Natural killer cell treated with Interleukin-12 subunit alpha and Interleukin-12 subunit beta and Interleukin-15 and Interleukin-18, amount 100 ng/mL, for 72 hours (primary cell): ENCODE measurements around the gene HPCAL1. TPM values are rescaled to one million over a fixed set of nuclear protein-coding genes. Genes with fewer than 3 reads are reported as not detected.
"Not testable (repeated sequence)": the region's sequence is repeated elsewhere in the genome, so short reads cannot be mapped to it uniquely, and the experiment has no call there.

Source experiments
- ATAC-seq, 2 donors: fragments of 150-1000 bp; cut with Tn5 transposase in 1 of 2; sonication (Bioruptor Pico), chemical (Tn5 transposase) in 1 of 2; 2 replicates each; pipeline ENCODE4 v1.10.0; 2021
- DNase-seq: peaks from one replicate; pipeline ENCODE4 v3.0.0; 2022; ENCODE audit warnings: low spot score
- H3K27ac Mint-ChIP-seq, 2 donors: 1 replicate in 1 of 2; 2 replicates in 1 of 2; pipeline ENCODE4 v1.8.0; 2022; ENCODE audit warnings: mixed read lengths in 2 of 2, mild to moderate bottlenecking in 1 of 2, moderate library complexity in 1 of 2
- H3K27me3 Mint-ChIP-seq, 2 donors: 1 replicate in 1 of 2; 2 replicates in 1 of 2; pipeline ENCODE4 v1.8.0; 2022; ENCODE audit warnings: mixed read lengths in 2 of 2
- H3K36me3 Mint-ChIP-seq: one replicate; pipeline ENCODE4 v1.8.0; 2022; ENCODE audit warnings: mixed read lengths
- H3K4me1 Mint-ChIP-seq, 2 donors: 1 replicate in 1 of 2; 2 replicates in 1 of 2; pipeline ENCODE4 v1.8.0; 2022; ENCODE audit warnings: low read depth in 2 of 2, mixed read lengths in 2 of 2, mild to moderate bottlenecking in 1 of 2
- H3K4me3 Mint-ChIP-seq: one replicate; pipeline ENCODE4 v1.8.0; 2022; ENCODE audit warnings: mixed read lengths
- H3K9me3 Mint-ChIP-seq: 2 replicates; pipeline ENCODE4 v1.8.0; 2022; ENCODE audit warnings: mixed read lengths
- total RNA-seq, 2 donors: library from RNA; stranded (reverse); gene quantifications; one replicate each; pipeline ENCODE4 v1.2.3, GENCODE V29; 2022

Gene HPCAL1
- total RNA-seq, 2 donors from 2014 or later, result 13.8 to 19.0 TPM

DNA sequence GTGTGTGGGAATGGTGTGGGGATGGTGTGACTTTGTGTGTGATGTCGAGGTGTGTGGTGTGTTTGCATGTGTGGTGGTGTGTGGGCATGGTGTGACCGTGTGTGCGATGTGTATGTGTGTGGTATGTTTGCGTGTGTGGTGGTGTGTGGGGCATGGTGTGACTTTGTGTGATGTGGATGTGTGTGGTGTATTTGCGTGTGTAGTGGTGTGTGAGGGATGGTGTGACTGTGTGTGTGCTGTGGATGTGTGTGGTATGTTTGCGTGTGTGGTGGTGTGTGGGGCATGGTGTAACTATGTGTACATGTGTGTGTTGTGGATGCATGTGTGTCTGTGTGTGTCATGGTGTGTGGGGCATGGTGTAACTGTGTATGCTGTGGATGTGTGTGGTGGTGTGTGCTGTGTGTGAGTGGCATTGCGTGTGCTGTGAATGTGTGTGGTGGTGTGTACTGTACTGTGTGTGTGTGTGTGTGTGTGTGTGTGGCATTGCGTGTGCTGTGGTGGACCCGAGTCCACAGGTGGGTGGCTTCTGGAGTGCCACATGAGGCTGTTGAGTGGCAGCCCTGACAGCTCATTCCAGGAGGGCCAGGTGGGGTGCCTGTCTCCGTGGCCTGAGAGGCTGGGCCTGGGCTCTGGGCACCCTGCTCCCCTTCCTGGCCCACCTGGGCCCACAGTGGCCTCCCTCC lies 130.7 kb downstream of the HPCAL1 start:
- H3K4me3 Mint-ChIP-seq, result peak overlapping the region; percentile 1
- peaks cover 9 to 11% of the 10 kb centered on the region in 2 donors for H3K27me3 Mint-ChIP-seq
- H3K36me3 Mint-ChIP-seq, result no peaks in the 10 kb centered on the region
- no peak for DNase-seq
- peaks cover 6 to 10% of the 10 kb centered on the region in 2 donors for H3K4me1 Mint-ChIP-seq
- ATAC-seq, result no peak
- H3K27ac Mint-ChIP-seq, result no peak overlapping the region
- no peaks in the 10 kb centered on the region for H3K9me3 Mint-ChIP-seq

- DNase-seq (no peak), ATAC-seq (no peak)
- Mint-ChIP-seq H3K9me3 (no peaks in the 10 kb centered on the region), H3K36me3 (no peaks in the 10 kb centered on the region), H3K4me3 (no peak overlapping the region), H3K4me1 (peaks cover 6 to 10% of the 10 kb centered on the region in 2 donors), H3K27me3 (peaks cover 9 to 11% of the 10 kb centered on the region in 2 donors), H3K27ac (no peak overlapping the region)
These were observed 131.5 kb downstream of the HPCAL1 start for GRCh38 chr2:10433947-10434885.

DNA sequence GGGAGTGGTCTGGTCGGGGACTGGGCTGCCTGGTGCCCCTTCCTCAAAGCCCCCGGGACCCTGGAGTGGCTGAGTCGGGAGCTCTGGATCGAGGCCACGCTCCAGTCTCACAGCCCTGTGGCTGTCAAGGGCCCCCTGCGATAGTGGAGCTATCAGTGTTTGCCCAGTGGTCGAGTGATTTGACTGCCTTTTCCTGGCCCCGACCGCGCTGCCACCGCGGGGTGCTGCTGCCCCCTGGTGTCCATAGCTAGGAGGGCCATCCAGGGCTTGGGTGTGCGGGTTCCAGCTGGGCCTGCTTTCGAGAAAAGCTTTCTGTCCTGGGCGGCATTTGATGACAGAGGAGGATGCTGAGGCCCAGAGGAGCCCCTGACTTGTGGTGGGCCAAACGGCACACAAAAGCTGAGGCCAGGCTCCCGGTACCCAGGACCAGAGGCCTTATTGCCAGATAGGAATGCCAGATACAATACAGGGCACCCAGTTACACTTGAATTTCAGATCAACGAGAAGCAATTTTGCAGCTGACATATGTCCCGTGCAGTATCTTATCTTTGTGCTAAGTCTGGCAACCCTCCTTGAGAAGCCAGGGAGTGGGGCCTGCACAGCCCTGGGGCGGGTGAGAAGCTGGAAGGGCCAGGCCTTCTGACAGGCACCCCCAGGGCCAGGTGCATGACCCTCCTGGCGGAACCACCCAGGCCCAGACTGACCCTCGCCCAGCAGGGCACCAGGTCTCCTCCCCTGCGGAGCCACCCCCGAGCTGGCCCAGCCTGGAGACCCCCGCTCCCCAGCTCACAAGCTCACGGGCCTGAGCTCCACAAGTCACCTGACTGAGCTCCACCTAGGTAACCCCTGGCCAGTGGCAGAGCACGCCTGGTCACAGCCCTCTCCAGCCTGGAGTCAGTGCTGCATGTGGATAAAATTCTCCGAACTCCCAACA lies 132.4 kb downstream of the HPCAL1 start:
- no peak overlapping the region for H3K27ac Mint-ChIP-seq
- peaks cover 9 to 11% of the 10 kb centered on the region in 2 donors for H3K27me3 Mint-ChIP-seq
- no peaks in the 10 kb centered on the region for H3K36me3 Mint-ChIP-seq
- H3K4me1 Mint-ChIP-seq, result peaks cover 6 to 10% of the 10 kb centered on the region in 2 donors
- H3K4me3 Mint-ChIP-seq, result no peak overlapping the region
- ATAC-seq (peak; percentile 81 to 82), DNase-seq (peak; percentile 86)
- no peaks in the 10 kb centered on the region for H3K9me3 Mint-ChIP-seq

GRCh38 chr2:10435820-10436204 lies 133.1 kb downstream of the HPCAL1 start:
- no peak for DNase-seq
- Mint-ChIP-seq H3K9me3 (no peaks in the 10 kb centered on the region), H3K27me3 (peaks cover 9 to 11% of the 10 kb centered on the region in 2 donors), H3K4me1 (peaks cover 6 to 10% of the 10 kb centered on the region in 2 donors), H3K4me3 (no peak overlapping the region), H3K36me3 (no peaks in the 10 kb centered on the region), H3K27ac (no peak overlapping the region)
- no peak for ATAC-seq

GRCh38 chr2:10436583-10437110 lies 133.9 kb downstream of the HPCAL1 start:
- Mint-ChIP-seq H3K4me1 (peaks cover 6 to 10% of the 10 kb centered on the region in 2 donors), H3K4me3 (no peak overlapping the region), H3K27ac (no peak overlapping the region), H3K27me3 (peaks cover 9% of the 10 kb centered on the region in 2 donors), H3K36me3 (peaks cover 4% of the 10 kb centered on the region), H3K9me3 (no peaks in the 10 kb centered on the region)
- no peak for ATAC-seq
- no peak for DNase-seq

- H3K36me3 Mint-ChIP-seq, result peaks cover 13% of the 10 kb centered on the region
- no peaks in the 10 kb centered on the region for H3K9me3 Mint-ChIP-seq
- H3K4me3 Mint-ChIP-seq, result no peak overlapping the region
- ATAC-seq (no peak), DNase-seq (no peak)
- H3K4me1 Mint-ChIP-seq, result peaks cover 6% of the 10 kb centered on the region in 2 donors
- H3K27me3 Mint-ChIP-seq, result peaks cover 7 to 9% of the 10 kb centered on the region in 2 donors
- H3K27ac Mint-ChIP-seq, result no peak overlapping the region
These were observed 135.1 kb downstream of the HPCAL1 start for GRCh38 chr2:10437806-10438205.

DNA sequence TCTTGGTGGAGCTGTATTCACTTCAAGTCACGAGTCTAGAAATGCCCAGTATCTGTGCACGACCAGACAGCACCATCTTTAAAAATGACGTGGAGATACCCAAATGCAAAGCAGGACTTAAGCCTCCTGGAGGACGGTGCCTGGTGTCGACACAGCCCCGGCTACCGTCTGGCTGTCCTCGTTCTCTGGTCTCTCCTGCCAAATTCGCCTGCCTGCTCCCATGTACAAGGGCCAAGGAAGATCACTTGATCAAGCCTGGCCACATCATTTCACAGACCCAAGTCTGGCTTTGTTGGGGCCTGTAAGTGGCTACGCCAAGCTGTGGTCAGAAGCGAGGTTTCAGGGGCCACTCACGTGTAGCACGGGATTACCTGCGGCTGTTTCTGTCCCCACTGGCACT lies 136.0 kb downstream of the HPCAL1 start:
- ATAC-seq (no peak), DNase-seq (no peak)
- H3K9me3 Mint-ChIP-seq, result no peaks in the 10 kb centered on the region
- no peak overlapping the region for H3K27ac Mint-ChIP-seq
- peaks cover 21% of the 10 kb centered on the region for H3K36me3 Mint-ChIP-seq
- no peaks in the 10 kb centered on the region for H3K27me3 Mint-ChIP-seq
- no peak overlapping the region for H3K4me3 Mint-ChIP-seq
- H3K4me1 Mint-ChIP-seq, result peaks cover 0 to under 1% of the 10 kb centered on the region in 2 donors

- ATAC-seq (no peak), DNase-seq (no peak)
- no peak overlapping the region for H3K4me3 Mint-ChIP-seq
These were observed 136.6 kb downstream of the HPCAL1 start for GRCh38 chr2:10439185-10439879.

DNA sequence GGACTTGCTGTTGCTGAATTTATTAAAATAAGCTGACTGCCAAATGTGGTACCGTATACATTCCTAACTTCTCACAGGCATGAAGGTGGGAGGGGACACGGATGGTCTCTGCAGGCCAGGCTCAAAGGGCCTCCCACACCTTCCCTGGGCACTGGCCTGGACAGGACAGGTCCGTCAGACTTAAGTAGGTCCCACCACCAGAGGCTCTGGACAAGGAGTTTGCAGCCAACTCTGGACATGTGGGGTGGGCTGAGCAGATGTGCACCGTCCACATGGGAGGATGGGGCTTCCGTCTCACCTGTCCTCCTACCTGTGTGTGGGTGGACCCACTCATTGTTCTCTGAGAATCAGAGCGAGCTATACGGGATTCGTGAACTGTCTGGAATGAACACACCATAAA lies 137.3 kb downstream of the HPCAL1 start:
- H3K9me3 Mint-ChIP-seq, result no peaks in the 10 kb centered on the region
- no peaks in the 10 kb centered on the region for H3K27me3 Mint-ChIP-seq
- H3K4me3 Mint-ChIP-seq, result no peak overlapping the region
- peaks cover 34% of the 10 kb centered on the region for H3K36me3 Mint-ChIP-seq
- peaks cover 5 to 13% of the 10 kb centered on the region in 2 donors for H3K4me1 Mint-ChIP-seq
- ATAC-seq (no peak), DNase-seq (no peak)
- H3K27ac Mint-ChIP-seq, result no peak overlapping the region

More at GRCh38 chr2:10439185-10439879, 136.6 kb downstream of the HPCAL1 start:
- Mint-ChIP-seq H3K4me1 (peaks cover 0 to 7% of the 10 kb centered on the region in 2 donors), H3K27me3 (no peaks in the 10 kb centered on the region), H3K36me3 (peaks cover 28% of the 10 kb centered on the region), H3K9me3 (no peaks in the 10 kb centered on the region), H3K27ac (no peak overlapping the region)

- Mint-ChIP-seq H3K9me3 (no peaks in the 10 kb centered on the region), H3K4me1 (peaks cover 5 to 15% of the 10 kb centered on the region in 2 donors), H3K36me3 (peaks cover 35% of the 10 kb centered on the region), H3K27ac (no peak overlapping the region), H3K4me3 (no peak overlapping the region), H3K27me3 (no peaks in the 10 kb centered on the region)
- DNase-seq (no peak), ATAC-seq (no peak)
These were observed 138.0 kb downstream of the HPCAL1 start for GRCh38 chr2:10440736-10441135.

DNA sequence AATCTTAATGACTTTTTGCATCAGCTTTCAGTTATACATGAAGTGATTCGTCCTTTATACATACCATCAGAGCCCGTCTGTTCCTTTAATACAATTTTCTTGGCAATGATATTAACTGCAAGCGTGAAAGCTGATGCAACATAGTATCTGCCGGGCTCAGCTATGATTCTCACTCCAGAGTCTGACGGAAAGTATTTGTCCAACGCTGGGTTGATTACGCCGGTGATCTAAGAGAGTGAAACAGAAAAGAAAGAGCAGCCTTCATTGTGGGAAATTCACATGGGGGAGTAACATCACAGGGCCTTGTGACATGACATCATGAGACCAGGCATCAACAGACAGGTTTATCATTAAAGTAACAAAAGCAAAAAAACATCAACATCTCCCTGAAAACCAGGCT lies 139.2 kb downstream of the HPCAL1 start:
- H3K4me3 Mint-ChIP-seq, result no peak overlapping the region
- peaks cover 5 to 15% of the 10 kb centered on the region in 2 donors for H3K4me1 Mint-ChIP-seq
- no peaks in the 10 kb centered on the region for H3K27me3 Mint-ChIP-seq
- H3K9me3 Mint-ChIP-seq, result no peaks in the 10 kb centered on the region
- DNase-seq, result no peak
- H3K36me3 Mint-ChIP-seq, result peaks cover 35% of the 10 kb centered on the region
- H3K27ac Mint-ChIP-seq, result no peak overlapping the region
- ATAC-seq, result no peak

DNA sequence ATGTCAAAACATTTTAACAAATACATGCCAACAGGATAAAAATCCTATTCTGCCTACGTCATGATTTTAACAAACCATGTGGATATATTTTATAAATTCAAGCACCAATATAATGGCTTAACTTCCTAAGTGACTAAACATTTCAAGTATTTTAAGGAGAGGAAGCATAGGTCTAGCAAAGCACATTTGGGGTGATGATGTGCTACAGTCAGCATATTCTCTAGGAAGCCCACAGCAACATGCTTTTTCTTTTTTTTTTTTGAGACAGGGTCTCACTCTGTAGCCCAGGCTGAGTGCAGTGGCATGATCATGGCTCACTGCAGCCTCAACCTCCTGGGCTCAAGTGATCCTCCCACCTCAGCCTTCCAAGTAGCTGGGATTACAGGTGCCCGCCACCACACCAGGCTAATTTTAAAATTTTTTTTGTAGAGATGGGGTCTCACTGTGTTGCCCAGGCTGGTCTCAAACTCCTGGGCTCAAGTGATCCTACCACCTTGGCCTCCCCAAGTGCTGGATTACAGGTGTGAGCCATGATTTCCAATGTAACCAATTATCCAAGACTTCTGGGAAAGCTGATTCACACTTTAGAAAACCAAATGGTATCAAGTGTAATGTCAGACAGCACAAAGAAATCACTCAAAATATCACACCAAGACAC lies 139.9 kb downstream of the HPCAL1 start:
- H3K27me3 Mint-ChIP-seq, ATAC-seq, DNase-seq, H3K9me3 Mint-ChIP-seq, H3K4me3 Mint-ChIP-seq, H3K27ac Mint-ChIP-seq: not testable (repeated sequence)
- Mint-ChIP-seq H3K36me3 (peaks cover 35% of the 10 kb centered on the region), H3K4me1 (peaks cover 10 to 20% of the 10 kb centered on the region in 2 donors)
